GM20000 (cell line): Measurements from ENCODE around the gene IMP4.

ENCODE experiments used
- DNase-seq: peaks from one replicate; pipeline ENCODE4 v3.0.0; 2012; ENCODE audit warnings: low spot score
- TF ChIP-seq, protein P1 (sequence below): IDR thresholded peaks from 2 replicates; pipeline ENCODE4 v1.5.1; 2012; ENCODE audit warnings: mild to moderate bottlenecking, control low read depth; ENCODE audit errors: extremely low read depth, missing control alignments

IMP4 gene, protein sequence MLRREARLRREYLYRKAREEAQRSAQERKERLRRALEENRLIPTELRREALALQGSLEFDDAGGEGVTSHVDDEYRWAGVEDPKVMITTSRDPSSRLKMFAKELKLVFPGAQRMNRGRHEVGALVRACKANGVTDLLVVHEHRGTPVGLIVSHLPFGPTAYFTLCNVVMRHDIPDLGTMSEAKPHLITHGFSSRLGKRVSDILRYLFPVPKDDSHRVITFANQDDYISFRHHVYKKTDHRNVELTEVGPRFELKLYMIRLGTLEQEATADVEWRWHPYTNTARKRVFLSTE

GRCh38 chr2:130342533-130343275 is at the start of gene IMP4:
TSS of gene IMP4 (plus strand) at chr2:130342897. CDS start at chr2:130342933, 36 bp downstream.
- DNase-seq = peak; percentile 91
- TF ChIP-seq, protein P1, sequence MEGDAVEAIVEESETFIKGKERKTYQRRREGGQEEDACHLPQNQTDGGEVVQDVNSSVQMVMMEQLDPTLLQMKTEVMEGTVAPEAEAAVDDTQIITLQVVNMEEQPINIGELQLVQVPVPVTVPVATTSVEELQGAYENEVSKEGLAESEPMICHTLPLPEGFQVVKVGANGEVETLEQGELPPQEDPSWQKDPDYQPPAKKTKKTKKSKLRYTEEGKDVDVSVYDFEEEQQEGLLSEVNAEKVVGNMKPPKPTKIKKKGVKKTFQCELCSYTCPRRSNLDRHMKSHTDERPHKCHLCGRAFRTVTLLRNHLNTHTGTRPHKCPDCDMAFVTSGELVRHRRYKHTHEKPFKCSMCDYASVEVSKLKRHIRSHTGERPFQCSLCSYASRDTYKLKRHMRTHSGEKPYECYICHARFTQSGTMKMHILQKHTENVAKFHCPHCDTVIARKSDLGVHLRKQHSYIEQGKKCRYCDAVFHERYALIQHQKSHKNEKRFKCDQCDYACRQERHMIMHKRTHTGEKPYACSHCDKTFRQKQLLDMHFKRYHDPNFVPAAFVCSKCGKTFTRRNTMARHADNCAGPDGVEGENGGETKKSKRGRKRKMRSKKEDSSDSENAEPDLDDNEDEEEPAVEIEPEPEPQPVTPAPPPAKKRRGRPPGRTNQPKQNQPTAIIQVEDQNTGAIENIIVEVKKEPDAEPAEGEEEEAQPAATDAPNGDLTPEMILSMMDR = no peak

GRCh38 chr2:130300258-130300969 is 42.3 kb upstream of the IMP4 start:
- DNase-seq = no peak
- TF ChIP-seq, protein P1 = no peak

DNA sequence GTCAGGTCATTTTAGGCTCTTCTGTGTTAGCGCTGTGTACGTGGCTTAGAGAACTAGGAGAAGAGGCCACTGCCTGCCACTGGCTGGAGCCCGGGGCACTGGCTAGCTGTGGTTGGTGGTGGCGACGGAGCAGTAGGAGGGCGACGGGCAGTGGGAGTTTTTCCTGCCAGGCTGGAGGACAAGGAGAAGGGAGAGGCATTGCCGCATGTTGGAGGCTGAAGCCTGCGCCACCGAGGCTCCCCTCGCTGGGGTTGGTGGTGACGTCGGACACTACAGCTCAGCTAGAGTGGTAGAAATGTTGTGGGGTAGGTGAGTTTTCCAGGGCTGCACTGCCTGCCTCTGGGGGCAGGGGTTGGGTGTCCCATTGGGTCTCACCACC is 41.7 kb upstream of the IMP4 start:
- DNase-seq = no peak
- TF ChIP-seq, protein P1 = no peak

GRCh38 chr2:130302164-130302886 is 40.4 kb upstream of the IMP4 start:
- no peak for DNase-seq
- TF ChIP-seq, protein P1 = no peak

GRCh38 chr2:130303169-130303568 is 39.5 kb upstream of the IMP4 start:
- TF ChIP-seq, protein P1 = no peak
- no peak for DNase-seq

GRCh38 chr2:130304726-130305125 is 38.0 kb upstream of the IMP4 start:
- DNase-seq = no peak

More at GRCh38 chr2:130304726-130305125, 38.0 kb upstream of the IMP4 start:
- TF ChIP-seq, protein P1 = no peak
